HCT116 (cell line): ENCODE results near the gene ESRRG. TPM values are rescaled to one million over a fixed set of nuclear protein-coding genes. Genes with fewer than 3 reads are reported as not detected.

Experiments
- ATAC-seq: fragments of 200-7000 bp; cut with Tn5 transposase; 2 replicates; pipeline ENCODE4 v1.9.1; 2020; ENCODE audit warnings: mild to moderate bottlenecking, moderate library complexity
- BruUV-seq: library from RNA; stranded (reverse); fragments of 400-500 nt; replicated peaks from 2 replicates; lab custom pipeline; 2021; lab: Mats Ljungman, UMichigan
- CTCF ChIA-PET: fragments of 300-600 bp; sonication (Branson Sonifier 250); formaldehyde crosslinking; loops from one replicate; lab custom pipeline; 2021; ENCODE audit warnings: antibody characterized with exemption; lab: Charles Lee
- POLR2A ChIA-PET: fragments of 300-600, 350-600 bp; sonication (Branson Sonifier 250); formaldehyde crosslinking; loops from one replicate; lab custom pipeline; 2021; ENCODE audit warnings: antibody characterized with exemption; lab: Charles Lee
- RAD21 ChIA-PET, 2 experiments: fragments of 300-600 bp; sonication (Branson Sonifier 250); formaldehyde crosslinking; loops; one replicate each; lab custom pipeline; 2023; ENCODE audit warnings: low total read pairs in 2 of 2; ENCODE audit not compliant: uncharacterized antibody in 2 of 2, unreplicated experiment in 2 of 2, low non-redundant PET in 1 of 2; lab: Charles Lee
- DNase-seq: peaks from one replicate; pipeline ENCODE4 v3.0.0-alpha.2; 2010; ENCODE audit warnings: low read depth, low spot score
- H2AFZ ChIP-seq: fragments of 200-600 bp; shearing (Covaris generic), sonication (generic); 2 replicates; pipeline ENCODE4 v1.6.1; 2017; ENCODE audit warnings: low read depth, mixed run types, mixed read lengths, antibody characterized with exemption, low read length; ENCODE audit not compliant: poor library complexity, severe bottlenecking
- H3K27ac ChIP-seq: 2 replicates; pipeline ENCODE4 v1.5.1; 2012; ENCODE audit warnings: low read depth, low read length
- H3K27me3 ChIP-seq: fragments of 200-600 bp; sonication (generic); 2 replicates; pipeline ENCODE4 v1.6.1; 2016; ENCODE audit warnings: mixed run types, low read length, mixed read lengths; ENCODE audit not compliant: insufficient read depth
- H3K36me3 ChIP-seq, 2 experiments: fragments of 200-500 bp in 1 of 2; fragments of 200-600 bp in 1 of 2; sonication (Bioruptor generic) in 1 of 2; sonication (generic) in 1 of 2; 2 replicates each; pipeline versions ENCODE4 v1.5.1 to v1.6.1; 2014 to 2016; ENCODE audit warnings: low read length in 2 of 2, inconsistent platforms in 1 of 2, mixed read lengths in 1 of 2, mixed run types in 1 of 2; ENCODE audit not compliant: insufficient read depth in 2 of 2, control insufficient read depth in 1 of 2
- H3K4me1 ChIP-seq, 2 experiments: fragments of 200-600 bp in 1 of 2; sonication (generic) in 1 of 2; 2 replicates each; pipeline versions ENCODE4 v1.5.1 to v1.6.1; 2012 to 2017; ENCODE audit warnings: low read length in 2 of 2, inconsistent platforms in 1 of 2, mild to moderate bottlenecking in 1 of 2, mixed read lengths in 1 of 2, mixed run types in 1 of 2, moderate library complexity in 1 of 2; ENCODE audit not compliant: insufficient read depth in 2 of 2, control insufficient read depth in 1 of 2
- H3K4me2 ChIP-seq: fragments of 200-600 bp; sonication (generic); 2 replicates; pipeline ENCODE4 v1.6.1; 2017; ENCODE audit warnings: mixed run types, low read length, mixed read lengths
- H3K4me3 ChIP-seq, 2 experiments: fragments of 200-600 bp in 1 of 2; sonication (generic) in 1 of 2; replicated peaks in 1 of 2; 2 replicates each; pipeline ENCODE4 v1.5.1; 2011 to 2016; ENCODE audit warnings: low read length in 2 of 2, control low read depth in 1 of 2, low read depth in 1 of 2, mild to moderate bottlenecking in 1 of 2, mixed read lengths in 1 of 2, mixed run types in 1 of 2
- H3K79me2 ChIP-seq: fragments of 200-600 bp; sonication (generic); 2 replicates; pipeline ENCODE4 v1.6.1; 2017; ENCODE audit warnings: mild to moderate bottlenecking, mixed run types, low read length, moderate library complexity, mixed read lengths; ENCODE audit not compliant: insufficient read depth
- H3K9ac ChIP-seq: fragments of 200-600 bp; sonication (generic); 2 replicates; pipeline ENCODE4 v1.6.1; 2016; ENCODE audit warnings: low read length, mixed read lengths
- H3K9me2 ChIP-seq: fragments of 200-600 bp; sonication (generic), shearing (Covaris generic); 2 replicates; pipeline ENCODE4 v1.6.1; 2017; ENCODE audit warnings: mixed run types, mild to moderate bottlenecking, moderate library complexity; ENCODE audit not compliant: insufficient read depth
- H3K9me3 ChIP-seq, 2 experiments: fragments of 200-500 bp in 1 of 2; fragments of 200-600 bp in 1 of 2; sonication (Bioruptor generic) in 1 of 2; sonication (generic) in 1 of 2; 2 replicates each; pipeline ENCODE4 v1.6.1; 2014 to 2017; ENCODE audit warnings: low read length in 2 of 2, mixed read lengths in 2 of 2, inconsistent platforms in 1 of 2, low read depth in 1 of 2, mild to moderate bottlenecking in 1 of 2, mixed run types in 1 of 2, moderate library complexity in 1 of 2; ENCODE audit not compliant: control insufficient read depth in 1 of 2, insufficient read depth in 1 of 2
- H4K20me1 ChIP-seq: fragments of 200-600 bp; sonication (generic), shearing (Covaris generic); 2 replicates; pipeline ENCODE4 v1.6.1; 2017; ENCODE audit warnings: mixed run types, mild to moderate bottlenecking, moderate library complexity; ENCODE audit not compliant: insufficient read depth
- CEBPB ChIP-seq: IDR thresholded peaks from 2 replicates; pipeline ENCODE4 v1.6.1; 2012; ENCODE audit warnings: low read depth
- CTCF ChIP-seq, 3 experiments: fragments of 200-600 bp in 1 of 3; sonication (generic) in 1 of 3; IDR thresholded peaks in 2 of 3; conservative IDR thresholded peaks in 1 of 3; 2 replicates each; pipeline ENCODE4 v1.5.1; 2012 to 2017; ENCODE audit warnings: low read depth in 2 of 3, low read length in 2 of 3, antibody characterized with exemption in 1 of 3, borderline replicate concordance in 1 of 3, control low read depth in 1 of 3, mild to moderate bottlenecking in 1 of 3, mixed read lengths in 1 of 3, mixed run types in 1 of 3, moderate library complexity in 1 of 3; ENCODE audit not compliant: insufficient read depth in 1 of 3
- EGR1 ChIP-seq: IDR thresholded peaks from 2 replicates; pipeline ENCODE4 v1.6.1; 2012; ENCODE audit warnings: low read depth
- EZH2 ChIP-seq: fragments of 200-600 bp; sonication (generic); IDR thresholded peaks from 2 replicates; pipeline ENCODE4 v1.6.1; 2017; ENCODE audit warnings: antibody characterized with exemption, mixed run types
- EZH2phosphoT487 ChIP-seq: fragments of 200-600 bp; IDR thresholded peaks from 2 replicates; pipeline ENCODE4 v1.6.1; 2018; ENCODE audit warnings: antibody characterized with exemption, borderline replicate concordance
- FOSL1 ChIP-seq: IDR thresholded peaks from 2 replicates; pipeline ENCODE4 v1.6.1; 2012; ENCODE audit warnings: low read depth
- JUND ChIP-seq: IDR thresholded peaks from 2 replicates; pipeline ENCODE4 v1.6.1; 2012
- MAX ChIP-seq: IDR thresholded peaks from 2 replicates; pipeline ENCODE4 v1.6.1; 2012
- POLR2A ChIP-seq: IDR thresholded peaks from 2 replicates; pipeline ENCODE4 v1.7.0; 2011; ENCODE audit warnings: borderline replicate concordance; ENCODE audit not compliant: insufficient read depth, insufficient read length; ENCODE audit errors: extremely low read depth
- RAD21 ChIP-seq: IDR thresholded peaks from 2 replicates; pipeline ENCODE4 v1.6.1; 2012; ENCODE audit warnings: low read depth, mild to moderate bottlenecking
- SIN3A ChIP-seq: IDR thresholded peaks from 2 replicates; pipeline ENCODE4 v1.6.1; 2012; ENCODE audit warnings: low read depth
- SP1 ChIP-seq: IDR thresholded peaks from 2 replicates; pipeline ENCODE4 v1.6.1; 2012; ENCODE audit warnings: low read depth
- SRF ChIP-seq: IDR thresholded peaks from 2 replicates; pipeline ENCODE4 v1.6.1; 2012; ENCODE audit warnings: low read depth
- ZBTB33 ChIP-seq: IDR thresholded peaks from 2 replicates; pipeline ENCODE4 v1.6.1; 2011; ENCODE audit warnings: mild to moderate bottlenecking, low read length, moderate library complexity; ENCODE audit not compliant: insufficient replicate concordance; ENCODE audit errors: extremely low read depth
- ZNF274 ChIP-seq: fragments of 200-500 bp; sonication (Bioruptor generic); IDR thresholded peaks from 2 replicates; pipeline ENCODE4 v1.6.1; 2014; ENCODE audit warnings: mild to moderate bottlenecking, low read depth, low read length, inconsistent platforms
- intact Hi-C: fragments of 100-400 bp; cut with micrococcal nuclease; formaldehyde crosslinking; loops from 2 replicates; pipeline ENCODE4 v1.10.0; 2022
- total RNA-seq: library from RNA; stranded (reverse); gene quantifications from one replicate; pipeline ENCODE4 v1.2.1, GENCODE V29; 2021; ENCODE audit not compliant: unreplicated experiment
- TF ChIP-seq, protein P1 (sequence below): IDR thresholded peaks from 2 replicates; pipeline ENCODE4 v1.6.1; 2012

Gene ESRRG
- total RNA-seq, 1 experiment from 2014 or later, result not detected

- no TSS peak for BruUV-seq
- POLR2A ChIA-PET, result no interaction called here
- TF ChIP-seq, protein P1, sequence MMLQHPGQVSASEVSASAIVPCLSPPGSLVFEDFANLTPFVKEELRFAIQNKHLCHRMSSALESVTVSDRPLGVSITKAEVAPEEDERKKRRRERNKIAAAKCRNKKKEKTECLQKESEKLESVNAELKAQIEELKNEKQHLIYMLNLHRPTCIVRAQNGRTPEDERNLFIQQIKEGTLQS, result no peak
- TF ChIP-seq ZNF274 (no peak), RAD21 (no peak), EGR1 (no peak), JUND (no peak), CTCF (IDR thresholded peaks at IDR 0.05 in 2 of 3, conservative IDR thresholded peaks at IDR 0.05 in 1 of 3; ENCODE audit: borderline replicate concordance in 1 of 3, insufficient read depth in 1 of 3, low read depth in 2 of 3, low read length in 2 of 3) (no peak), SP1 (no peak), EZH2phosphoT487 (no peak), SRF (no peak), FOSL1 (no peak), ZBTB33 (no peak), MAX (no peak), SIN3A (no peak), EZH2 (no peak), CEBPB (no peak), POLR2A (no peak)
Observed at GRCh38 chr1:216630532-216630931, 92.7 kb downstream of the ESRRG start.

More at GRCh38 chr1:216630532-216630931, 92.7 kb downstream of the ESRRG start:
- Histone ChIP-seq H3K4me3 (no peak overlapping the region), H3K27me3 (no peaks in the 10 kb centered on the region), H3K9me3 (no peaks in the 10 kb centered on the region), H3K27ac (no peak overlapping the region), H2AFZ (no peak overlapping the region), H3K4me1 (no peaks in the 10 kb centered on the region), H3K36me3 (no peaks in the 10 kb centered on the region), H3K79me2 (no peaks in the 10 kb centered on the region), H4K20me1 (no peaks in the 10 kb centered on the region), H3K9me2 (no peaks in the 10 kb centered on the region), H3K4me2 (no peak overlapping the region), H3K9ac (no peak overlapping the region)
- ATAC-seq (no peak), DNase-seq (no peak)
- CTCF ChIA-PET, result no interaction called here
- RAD21 ChIA-PET, result no interaction called here
- intact Hi-C loops, result no loop called here
